HG03097 (cell line): Measurements from ENCODE around the gene BEAN1.

Experiments used
- ATAC-seq: cut with Tn5 transposase; IDR thresholded peaks from one replicate; pipeline ENCODE4 v1.9.1; 2021; ENCODE audit not compliant: unreplicated experiment, low FRiP score

The BEAN1 gene

DNA sequence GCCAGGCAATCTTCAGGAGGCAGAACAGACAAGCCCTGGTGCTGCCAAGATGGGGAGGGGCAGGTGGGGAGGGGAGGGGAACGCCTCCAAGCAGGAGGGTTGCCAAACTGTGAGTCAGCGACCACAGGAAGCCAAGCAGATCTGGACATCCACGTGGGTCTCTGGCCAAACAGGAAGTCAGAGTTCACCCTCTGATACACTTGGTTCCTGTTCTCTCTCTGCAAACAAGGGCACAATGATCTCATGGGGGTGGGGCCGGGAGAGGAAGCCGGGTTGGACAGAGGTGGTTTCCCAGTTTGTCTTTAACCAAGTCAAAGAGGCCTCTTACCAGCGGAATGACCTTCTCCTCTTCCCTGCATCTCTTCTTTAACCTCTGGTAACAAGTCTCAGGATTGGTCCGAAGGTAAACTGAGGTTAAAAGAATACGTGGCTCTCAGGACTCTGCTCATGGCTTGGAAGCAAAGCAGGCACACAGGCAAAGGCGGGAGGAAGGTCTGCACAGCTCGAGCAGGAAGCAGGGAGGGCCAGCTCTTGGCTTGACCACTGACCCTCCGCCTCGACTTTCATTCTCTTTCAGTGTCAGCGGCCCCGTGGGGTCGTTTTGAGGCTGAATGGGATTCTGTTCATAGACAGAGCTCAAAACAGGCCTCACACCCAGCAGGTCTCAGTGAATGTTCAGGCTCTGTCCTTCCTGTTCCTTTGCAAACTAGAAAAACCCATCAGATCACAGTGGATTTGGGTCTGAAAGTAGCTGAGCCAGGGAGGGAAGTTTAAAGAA is 89.9 kb downstream of the BEAN1 start:
- peak; percentile 96 for ATAC-seq

DNA sequence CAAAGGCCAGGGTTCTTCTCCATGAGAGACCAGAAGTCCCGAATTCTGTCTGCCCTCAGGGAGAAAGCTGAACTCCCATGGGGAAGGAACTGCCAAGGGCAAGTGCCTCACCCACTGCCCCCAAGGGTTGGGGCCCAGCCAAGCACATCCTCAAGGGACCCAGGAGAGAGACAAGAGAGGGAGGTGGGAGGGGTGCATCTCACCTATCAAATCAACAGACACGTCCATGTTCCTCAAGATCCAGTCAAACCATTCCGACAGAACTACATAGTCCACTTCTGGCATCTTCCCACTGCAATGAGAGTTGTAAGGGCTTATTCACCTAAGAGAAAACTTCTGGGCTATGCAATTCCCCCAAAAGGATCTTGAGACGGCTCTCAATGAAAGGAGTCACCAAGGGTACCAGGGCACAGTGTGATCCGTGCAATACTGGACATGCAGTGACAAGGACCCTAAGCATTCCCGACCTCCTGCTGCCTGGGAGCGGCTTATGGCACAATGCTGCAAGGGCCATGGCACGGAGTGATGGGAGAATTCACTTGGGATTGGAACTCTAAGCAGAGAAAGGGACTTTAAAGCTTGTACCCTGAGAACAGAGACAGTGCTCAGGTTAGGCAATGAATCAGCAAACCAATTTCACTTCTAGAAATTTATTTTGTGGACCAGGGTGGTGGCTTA is 90.6 kb downstream of the BEAN1 start:
- no peak for ATAC-seq

GRCh38 chr16:66519482-66520373 is 92.6 kb downstream of the BEAN1 start:
- no peak for ATAC-seq

DNA sequence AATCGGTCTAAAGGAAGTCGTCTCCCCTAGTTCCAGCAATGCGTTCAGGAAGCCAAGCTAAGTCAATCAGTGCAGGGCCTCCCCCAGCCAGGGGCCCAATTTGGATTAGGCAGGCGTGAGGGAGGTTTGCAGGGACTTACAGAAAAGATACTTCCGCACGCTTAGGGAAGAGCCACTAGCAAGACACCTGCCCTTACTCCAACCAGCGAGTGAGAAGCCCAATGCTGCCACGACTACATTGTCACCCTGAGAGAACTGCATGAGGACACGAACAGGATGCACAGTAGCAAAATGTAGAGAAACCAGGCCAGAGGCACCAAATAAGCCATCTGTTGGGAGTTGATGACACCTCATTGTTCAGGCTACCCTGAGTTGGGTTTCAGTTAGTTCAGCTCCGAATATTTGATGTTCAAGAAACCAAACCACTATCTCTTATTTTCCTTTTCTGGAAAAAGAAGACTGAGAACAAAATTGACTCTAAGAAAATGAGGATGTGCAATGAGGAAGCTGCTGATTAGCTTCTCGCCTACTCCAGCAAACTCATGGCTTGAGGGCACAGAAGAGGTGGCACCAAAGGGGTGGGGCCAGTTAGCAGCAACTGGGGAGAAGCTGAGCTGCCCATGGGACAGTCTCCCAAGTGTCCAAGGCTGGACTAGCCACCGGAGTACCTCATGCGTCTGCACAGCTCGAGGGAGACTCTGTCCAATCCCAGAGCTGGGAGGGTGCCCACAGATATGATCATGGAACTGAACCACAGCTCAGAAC is 93.5 kb downstream of the BEAN1 start:
- no peak for ATAC-seq

DNA sequence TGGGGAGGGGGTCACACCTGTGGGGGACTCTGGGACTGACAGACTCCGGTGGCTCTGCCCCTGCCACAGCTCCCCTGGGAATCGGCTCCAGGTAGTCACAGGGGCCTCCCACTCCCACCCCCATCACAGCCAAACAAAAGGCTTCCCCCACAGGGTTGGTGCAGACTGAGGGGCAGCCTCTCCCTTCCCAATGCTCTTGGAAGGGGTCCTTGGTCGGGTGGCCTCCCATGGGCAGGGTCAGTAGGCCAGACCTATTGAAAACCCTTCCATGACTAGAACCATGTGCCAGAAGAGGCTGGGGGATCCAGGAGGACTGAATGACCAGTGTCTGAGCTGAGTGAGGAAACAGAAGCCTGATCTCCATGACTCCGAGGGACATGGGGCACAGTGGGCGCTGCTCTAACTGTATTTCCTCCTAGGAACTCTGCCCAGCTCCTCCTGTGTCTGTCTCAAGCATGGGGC is 94.2 kb downstream of the BEAN1 start:
- no peak for ATAC-seq

DNA sequence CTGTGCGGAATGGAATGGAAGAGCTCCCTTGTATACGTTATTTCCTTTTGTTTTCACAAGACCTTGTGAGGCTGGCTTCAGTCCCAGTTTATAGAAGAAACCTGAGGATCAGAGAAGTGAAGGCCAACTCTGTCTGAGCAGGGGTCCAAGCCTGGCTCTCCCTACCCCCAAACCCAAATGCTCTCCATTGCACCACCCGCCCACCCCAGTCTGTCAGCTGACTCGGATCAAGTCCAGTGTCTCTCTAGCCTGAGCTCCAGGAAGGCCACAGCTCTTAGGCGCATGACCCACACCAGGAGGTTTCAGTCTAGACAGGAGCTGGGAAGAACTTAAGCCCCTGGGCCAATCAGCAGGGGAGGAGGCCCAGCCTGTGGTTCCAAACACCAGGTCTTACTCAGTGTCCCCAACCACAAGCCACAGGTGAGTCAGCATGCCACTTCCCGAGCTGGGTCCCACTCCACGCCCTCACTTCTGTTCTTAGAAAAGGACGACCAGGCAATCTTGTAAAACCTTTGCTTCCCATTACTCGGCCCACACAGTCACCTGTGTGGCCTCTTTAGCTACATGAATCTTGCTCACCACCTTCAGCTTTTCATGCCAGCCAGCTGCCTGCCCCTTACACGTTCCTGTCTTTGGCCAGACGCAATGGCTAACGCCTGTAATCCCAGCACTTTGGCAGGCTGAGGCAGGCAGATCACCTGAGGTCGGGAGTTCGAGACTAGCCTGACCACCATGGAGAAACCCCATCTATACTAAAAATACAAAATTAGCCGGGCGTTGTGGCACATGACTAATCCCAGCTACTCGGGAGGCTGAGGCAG is 95.1 kb downstream of the BEAN1 start:
- peak; percentile 45 for ATAC-seq

DNA sequence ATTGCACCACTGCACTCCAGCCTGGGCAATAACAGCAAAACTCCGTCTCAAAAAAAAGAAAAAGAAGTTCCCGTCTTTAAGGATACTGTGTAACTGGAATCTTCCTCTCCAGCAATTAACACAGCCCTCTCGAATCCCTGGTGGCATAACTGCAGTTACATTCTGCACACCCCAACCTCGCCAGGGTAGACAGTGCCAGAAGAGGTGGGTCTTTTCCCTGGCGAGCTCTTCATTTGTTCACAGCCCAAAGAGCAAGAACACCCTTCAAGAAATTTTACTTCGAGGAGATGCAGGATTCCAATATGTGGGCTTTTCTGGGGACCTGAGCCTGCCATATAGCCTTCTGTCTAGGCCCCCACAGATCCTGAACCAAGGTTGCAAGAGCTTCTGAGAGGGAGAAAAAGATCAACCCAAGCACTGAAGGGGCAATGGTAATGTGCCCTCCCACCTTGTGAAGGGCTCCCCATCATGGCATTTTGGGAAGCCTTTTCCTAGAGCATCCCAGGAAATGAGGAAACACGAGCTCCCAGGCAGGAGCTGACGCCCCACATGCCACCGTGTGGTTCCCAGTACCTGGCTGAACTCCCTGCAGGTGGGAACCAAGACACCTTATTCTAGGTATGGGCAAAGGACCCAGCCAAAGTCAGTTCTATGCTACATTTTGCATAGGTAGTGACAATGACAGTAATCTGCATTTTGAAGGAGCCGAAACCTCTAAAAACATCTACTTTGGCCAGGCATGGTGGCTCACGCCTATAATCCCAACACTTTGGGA is 95.9 kb downstream of the BEAN1 start:
- no peak for ATAC-seq

DNA sequence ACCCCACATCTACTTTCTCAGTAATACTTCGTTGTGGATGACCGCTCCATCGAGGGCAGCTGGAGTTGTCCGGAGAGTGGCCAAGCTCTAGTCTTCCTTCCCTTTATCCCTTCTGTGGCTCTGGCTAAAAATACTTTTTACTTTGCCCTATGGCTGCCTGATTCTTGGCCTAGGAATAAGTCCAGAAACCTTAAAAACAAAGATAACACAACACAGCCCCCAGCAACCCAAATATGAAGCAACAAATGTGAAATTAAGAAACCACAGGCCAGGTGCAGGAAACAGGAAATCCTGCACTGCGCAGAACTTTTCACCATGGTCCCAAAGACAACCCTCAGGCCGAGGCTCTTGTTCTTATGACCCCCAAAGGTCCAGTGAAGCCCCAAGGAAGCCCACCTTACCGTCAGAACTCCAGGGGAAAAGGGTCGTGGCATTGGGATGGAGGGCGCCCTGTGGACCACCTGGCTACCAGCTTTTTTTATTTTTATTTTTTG is 96.8 kb downstream of the BEAN1 start:
- no peak for ATAC-seq

DNA sequence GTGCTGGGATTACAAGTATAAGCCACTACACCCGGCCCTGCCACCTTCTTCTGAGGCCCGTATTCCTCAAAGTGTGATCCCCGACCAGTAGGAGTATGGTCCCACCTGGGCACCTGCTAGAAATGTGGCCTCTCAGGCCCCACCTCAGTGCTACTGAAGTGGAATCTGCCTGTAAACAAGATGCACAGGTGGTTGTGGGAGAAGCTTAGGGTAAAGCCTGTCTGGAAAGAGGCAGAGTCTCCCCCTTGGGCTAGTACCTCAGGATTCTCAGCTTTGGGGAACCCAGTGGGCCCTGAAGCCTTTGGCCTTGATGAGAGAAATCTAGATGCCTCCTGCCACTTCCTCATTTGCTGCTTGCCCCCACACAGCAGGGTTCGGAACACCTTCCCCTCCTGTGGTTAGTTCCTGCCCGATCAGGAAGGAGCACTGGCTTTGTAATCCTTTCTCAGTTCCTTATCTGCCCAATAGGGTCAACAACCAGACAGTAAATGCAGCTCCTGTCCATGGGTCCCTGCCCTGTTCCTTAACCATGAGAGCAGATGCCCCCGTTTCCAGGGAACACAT is 97.6 kb downstream of the BEAN1 start:
- ATAC-seq: peak; percentile 59

DNA sequence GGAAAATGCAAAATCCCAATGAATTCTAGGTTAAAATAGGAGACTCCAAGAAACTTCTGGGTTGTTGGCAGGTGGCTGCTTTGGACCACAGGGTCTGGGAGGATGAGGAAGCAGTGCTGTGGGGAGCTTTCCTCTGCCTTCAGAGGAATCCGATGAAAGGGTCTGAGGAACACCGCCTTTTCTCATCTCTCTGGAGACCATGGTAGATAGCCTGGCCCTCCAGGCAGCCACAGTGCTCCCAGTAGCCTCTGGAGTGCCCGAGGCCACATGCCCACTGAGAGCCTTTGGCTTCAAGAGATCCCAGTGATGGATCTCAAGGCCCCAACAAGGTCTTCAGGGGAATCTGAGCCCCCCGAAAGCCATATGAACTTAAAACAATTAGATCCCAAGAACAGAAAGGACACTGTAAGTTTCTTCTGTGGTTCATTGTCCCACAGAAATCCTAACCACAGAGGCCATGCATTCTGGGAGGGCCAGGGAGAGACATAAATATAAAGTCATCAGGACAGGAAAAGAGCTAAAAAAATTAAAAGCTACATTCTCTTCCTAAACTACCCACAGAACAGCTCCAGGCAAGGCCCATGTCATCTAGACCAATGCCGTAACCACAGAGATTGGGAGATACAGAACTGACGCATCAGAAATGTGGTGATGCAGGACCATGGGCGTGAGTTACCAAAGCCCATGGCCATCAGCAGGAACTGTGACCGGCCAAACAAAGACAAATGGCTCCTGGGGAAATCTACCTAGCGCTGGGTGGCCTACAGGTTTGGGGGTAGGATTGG is 98.5 kb downstream of the BEAN1 start:
- ATAC-seq: no peak

DNA sequence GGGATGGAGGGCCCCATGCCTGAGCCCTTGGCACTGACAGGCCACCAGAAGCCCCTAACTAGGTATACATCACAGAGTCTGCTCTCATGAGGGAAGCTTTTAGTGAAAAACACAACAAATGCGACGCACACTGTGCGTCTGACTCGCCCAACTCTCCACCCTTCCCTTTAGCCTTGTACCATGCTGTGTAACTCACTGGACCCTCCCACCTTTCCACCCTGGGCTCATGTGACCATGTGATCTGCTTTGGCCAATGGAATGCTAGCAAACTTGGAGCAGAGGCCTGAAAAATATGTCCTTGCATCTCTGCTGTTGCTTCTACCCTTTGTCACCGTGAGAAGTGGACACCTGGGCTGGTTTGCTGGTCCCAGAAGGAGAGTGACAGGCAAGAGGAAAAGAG is 101.2 kb downstream of the BEAN1 start:
- ATAC-seq: no peak

GRCh38 chr16:66529475-66529874 is 102.4 kb downstream of the BEAN1 start:
- ATAC-seq: no peak
